CD4-positive, alpha-beta T cell treated with Interferon gamma for 1 hour (primary cell): ENCODE results near the gene GRIN2A.

Experiments used
- DNase-seq: peaks from one replicate; pipeline ENCODE4 v3.0.0-alpha.2; 2020

Gene GRIN2A

DNA sequence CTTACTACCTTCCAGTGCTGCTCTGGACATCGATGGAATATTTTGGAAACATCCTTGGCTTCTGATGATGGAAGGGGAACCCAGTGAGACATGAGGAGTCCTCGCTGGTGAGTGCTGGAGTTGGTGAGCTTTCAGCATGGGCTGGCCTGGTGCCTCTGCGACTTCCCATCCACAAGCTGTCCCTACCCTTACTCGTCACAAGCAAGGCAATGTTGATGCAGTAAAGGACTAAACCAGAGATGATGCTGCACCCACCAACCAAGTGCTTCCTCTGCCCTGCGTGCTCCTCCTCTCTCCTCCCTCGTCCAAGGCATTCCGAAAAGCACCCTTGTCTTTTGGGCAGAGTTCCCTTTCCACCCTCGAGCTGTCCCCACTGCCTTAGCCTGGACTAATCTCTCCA is 154.7 kb downstream of the GRIN2A start:
- DNase-seq = no peak

GRCh38 chr16:10026593-10026992 is 155.6 kb downstream of the GRIN2A start:
- no peak for DNase-seq

- no peak for DNase-seq
Measured at GRCh38 chr16:10022098-10022497, 160.1 kb downstream of the GRIN2A start.

- DNase-seq = no peak
Measured at GRCh38 chr16:10020866-10021265, 161.4 kb downstream of the GRIN2A start.

GRCh38 chr16:10016752-10017151 is 165.5 kb downstream of the GRIN2A start:
- DNase-seq = no peak

DNA sequence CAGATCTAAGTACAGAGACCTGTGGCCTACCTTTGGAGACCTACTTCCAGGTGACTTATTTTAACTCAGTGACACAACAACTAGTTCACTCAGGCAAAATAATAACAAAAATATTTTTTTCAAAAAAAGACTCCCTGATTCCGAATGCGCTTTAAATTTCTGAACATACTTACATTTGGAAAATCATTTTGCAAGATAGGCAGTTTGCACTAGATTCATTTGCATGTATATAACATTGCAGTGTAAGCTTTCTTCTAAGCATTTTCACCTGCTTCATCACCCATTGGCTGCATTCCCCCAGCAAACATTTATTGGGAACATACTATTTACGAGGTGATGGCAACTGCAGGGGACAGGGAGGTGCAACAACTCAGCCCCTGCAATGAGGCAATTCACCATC is 166.8 kb downstream of the GRIN2A start:
- no peak for DNase-seq

GRCh38 chr16:10013774-10014173 is 168.5 kb downstream of the GRIN2A start:
- no peak for DNase-seq

- no peak for DNase-seq
Measured at GRCh38 chr16:10013364-10013763, 168.9 kb downstream of the GRIN2A start.

- DNase-seq = no peak
Measured at GRCh38 chr16:10009684-10010083, 172.5 kb downstream of the GRIN2A start.

GRCh38 chr16:10003486-10003885 is 178.7 kb downstream of the GRIN2A start:
- DNase-seq = no peak

- no peak for DNase-seq
Measured at GRCh38 chr16:10001258-10001775, 180.9 kb downstream of the GRIN2A start.

DNA sequence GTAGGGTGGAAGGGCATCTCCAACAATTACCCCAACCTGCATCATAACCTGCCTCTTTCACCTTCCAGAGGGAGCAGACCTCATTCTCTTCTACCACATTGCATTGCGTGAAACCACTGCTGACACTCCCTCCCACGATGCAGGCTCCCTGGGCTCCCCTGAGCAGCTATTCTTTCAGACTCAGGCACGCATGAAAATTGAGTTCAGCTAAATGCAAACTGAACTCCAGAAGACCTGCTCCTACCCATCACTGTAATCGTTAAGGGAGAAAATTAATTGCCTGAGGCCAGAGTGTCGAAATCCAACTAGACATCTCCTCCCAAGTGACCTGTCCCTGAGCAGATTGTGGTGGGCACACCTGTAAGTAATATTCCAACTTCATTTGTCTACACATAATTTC is 186.0 kb downstream of the GRIN2A start:
- no peak for DNase-seq

DNA sequence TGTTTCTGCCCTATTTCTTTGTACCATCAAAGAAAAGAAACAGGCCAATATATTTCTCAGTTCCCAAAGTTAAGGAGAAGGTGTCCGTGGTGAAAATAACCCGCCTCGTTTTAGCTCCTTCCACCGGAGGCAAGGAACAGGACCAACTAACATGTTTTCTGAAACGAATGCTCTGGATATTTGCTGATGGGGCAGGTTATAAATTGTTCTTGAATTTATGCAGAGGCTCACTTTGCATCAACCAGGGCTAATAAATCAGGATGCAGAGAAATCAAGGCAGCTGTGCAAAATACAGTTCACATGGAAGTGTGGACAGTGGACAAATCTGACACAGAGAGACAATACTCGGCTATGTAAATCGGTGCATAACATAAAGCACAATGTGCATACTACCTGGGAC is 189.8 kb downstream of the GRIN2A start:
- DNase-seq = no peak

- no peak for DNase-seq
Measured at GRCh38 chr16:9980981-9981380, 201.2 kb downstream of the GRIN2A start.

DNA sequence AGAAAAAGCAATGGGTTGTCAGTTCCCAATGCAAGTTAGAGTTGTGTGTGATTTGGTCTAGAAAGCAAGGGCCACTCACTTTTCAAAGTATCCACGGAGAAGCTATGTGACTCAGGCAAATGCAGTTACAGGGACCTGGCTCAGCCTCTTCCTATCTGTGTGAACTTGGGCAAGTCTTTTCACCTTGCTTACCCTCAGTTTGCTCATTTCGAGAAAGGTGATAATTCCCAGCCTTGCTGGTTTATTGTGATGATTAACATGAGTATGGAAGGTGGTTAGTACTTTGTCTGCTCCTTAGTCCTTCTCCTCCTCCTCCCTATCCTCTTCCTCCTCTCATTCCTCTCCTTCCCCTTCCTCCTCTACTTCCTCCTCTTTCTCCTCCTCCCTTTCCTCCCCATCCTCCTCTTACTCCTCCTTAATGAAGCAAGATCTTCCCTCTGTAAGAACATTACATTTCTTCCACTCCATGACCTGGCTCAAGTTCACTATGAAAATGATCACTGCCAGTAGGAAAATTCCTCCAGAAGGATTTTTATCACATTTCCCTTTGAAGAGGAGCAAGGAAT is 204.0 kb downstream of the GRIN2A start:
- DNase-seq = no peak

- no peak for DNase-seq
Measured at GRCh38 chr16:9977333-9977897, 204.8 kb downstream of the GRIN2A start.

DNA sequence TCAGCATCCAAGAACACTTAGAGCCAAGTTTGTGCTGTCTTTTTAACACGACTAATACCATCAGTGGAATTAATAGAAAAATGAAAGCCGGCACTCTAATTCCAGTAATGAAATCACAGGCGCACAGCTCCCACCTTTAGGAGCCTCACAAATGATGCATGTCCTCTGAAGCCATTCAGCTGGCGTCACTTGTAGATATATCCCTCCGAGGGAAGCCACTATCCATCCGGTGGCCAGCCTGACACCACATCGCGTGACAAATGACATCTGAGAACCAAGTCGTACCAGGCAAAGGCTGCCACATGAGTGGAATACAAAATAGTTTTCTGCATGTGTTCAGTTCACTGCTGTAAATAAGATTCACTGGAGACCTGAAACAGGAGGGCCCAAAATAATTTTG is 205.6 kb downstream of the GRIN2A start:
- DNase-seq = no peak

DNA sequence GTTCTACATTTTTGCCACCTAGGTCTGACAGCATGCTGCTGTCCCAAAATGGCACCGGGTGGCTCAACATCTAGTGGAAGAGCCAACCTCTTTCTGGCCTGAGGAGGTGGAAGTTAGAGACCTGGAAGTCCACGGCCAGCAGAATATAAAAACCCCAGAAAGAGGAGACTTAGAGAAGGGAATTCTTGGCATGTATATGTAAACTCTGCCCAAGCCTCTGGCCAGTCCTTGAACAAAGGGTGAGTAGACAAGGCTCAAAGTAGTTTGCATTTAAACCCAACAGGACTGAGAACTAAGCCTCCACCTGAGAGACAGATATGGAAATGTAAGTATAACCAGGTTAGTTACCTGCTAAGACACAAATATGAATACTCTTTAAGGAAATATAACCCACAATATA is 210.3 kb downstream of the GRIN2A start:
- DNase-seq = no peak

GRCh38 chr16:9970796-9971195 is 211.4 kb downstream of the GRIN2A start:
- no peak for DNase-seq

GRCh38 chr16:9970244-9970643 is 212.0 kb downstream of the GRIN2A start:
- DNase-seq = no peak

DNA sequence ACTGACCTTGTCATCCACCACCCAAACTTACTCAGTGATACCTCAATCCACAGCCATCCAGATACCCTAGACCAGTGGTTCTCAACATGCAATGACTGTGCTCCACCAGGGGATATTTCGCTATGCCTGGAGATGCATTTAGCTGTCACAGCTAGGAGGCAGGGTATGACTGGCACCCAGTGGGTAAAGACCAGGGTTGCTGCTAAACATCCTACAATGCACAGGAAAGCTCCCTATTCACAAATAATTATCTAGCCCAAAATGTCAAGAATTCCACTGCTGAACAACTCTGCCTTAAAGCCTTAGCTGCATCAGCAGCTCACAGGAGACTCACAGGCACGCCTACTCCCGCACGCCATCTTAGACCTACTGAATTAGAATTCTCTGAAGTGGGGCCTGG is 212.6 kb downstream of the GRIN2A start:
- DNase-seq = no peak

DNA sequence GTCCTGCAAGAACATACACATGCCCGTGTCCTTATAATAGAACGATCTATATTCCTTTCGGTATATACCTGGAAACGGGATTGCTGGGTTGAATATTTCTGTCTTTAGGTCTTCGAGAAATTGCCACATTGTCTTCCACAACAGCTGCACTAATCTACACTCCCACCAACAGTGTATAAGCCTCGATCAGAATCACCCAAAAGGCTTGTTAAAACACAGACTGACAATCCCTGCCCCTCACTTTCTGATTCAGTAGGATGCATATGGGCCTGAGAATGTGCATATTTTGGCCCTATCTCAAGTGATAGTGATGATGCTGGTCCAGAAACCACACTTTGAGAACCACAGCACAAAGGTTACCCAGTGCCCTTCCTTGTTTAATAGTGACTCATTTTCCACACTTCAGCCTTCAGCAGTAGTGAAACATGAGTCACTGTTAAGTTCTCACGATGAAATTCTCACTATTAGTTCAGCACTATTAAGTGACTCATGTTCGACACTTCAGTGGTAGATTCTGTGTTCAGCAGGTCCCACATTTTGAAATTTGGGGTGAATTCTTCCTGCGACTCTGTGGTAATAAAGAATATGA is 215.6 kb downstream of the GRIN2A start:
- no peak for DNase-seq

- no peak for DNase-seq
Measured at GRCh38 chr16:9965079-9965478, 217.1 kb downstream of the GRIN2A start.

DNA sequence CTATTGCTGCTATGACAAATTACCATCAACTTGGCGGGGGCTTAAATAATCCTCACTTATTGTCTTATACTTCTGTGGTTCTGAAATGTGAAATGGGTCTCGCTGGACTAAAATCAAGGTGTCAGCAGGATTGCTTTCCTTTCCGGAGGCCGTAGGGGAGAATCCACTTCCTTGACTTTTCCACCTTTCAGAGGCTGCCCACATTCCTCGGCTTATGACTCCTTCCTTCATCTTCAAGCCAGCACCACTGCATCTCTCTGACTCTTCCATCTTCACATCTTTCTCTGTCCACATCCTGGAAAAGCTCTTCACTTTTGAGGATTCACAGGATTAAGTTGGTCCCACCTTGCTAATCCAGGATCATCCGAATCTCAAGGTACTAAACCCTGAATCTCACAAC is 217.8 kb downstream of the GRIN2A start:
- no peak for DNase-seq

GRCh38 chr16:9957433-9957832 is 224.8 kb downstream of the GRIN2A start:
- no peak for DNase-seq
